B cell (primary cell): ENCODE results near the gene AFDN. TPM values are rescaled to one million over a fixed set of nuclear protein-coding genes. Genes with fewer than 3 reads are reported as not detected.

Experiments
- ATAC-seq: fragments of 200-7000 bp; cut with Tn5 transposase; one replicate; pipeline ENCODE4 v1.10.0; 2021; ENCODE audit warnings: low read depth, mild to moderate bottlenecking, moderate number of reproducible peaks, moderate library complexity
- CTCF ChIA-PET: fragments of 350-600 bp; sonication (Branson Sonifier 250); formaldehyde crosslinking; loops from one replicate; lab custom pipeline; 2021; ENCODE audit warnings: antibody characterized with exemption, inconsistent platforms; lab: Charles Lee
- POLR2A ChIA-PET: fragments of 350-600 bp; sonication (Branson Sonifier 250); formaldehyde crosslinking; loops from one replicate; lab custom pipeline; 2021; ENCODE audit warnings: antibody characterized with exemption; lab: Charles Lee
- DNase-seq: peaks from one replicate; pipeline ENCODE4 v3.0.0; 2013
- H2AFZ ChIP-seq: 2 replicates; pipeline ENCODE4 v1.6.1; 2012; ENCODE audit warnings: mild to moderate bottlenecking, low read depth, low read length; ENCODE audit not compliant: insufficient read depth, poor library complexity, severe bottlenecking
- H3K27ac ChIP-seq, 2 donors: 1 replicate in 1 of 2; 2 replicates in 1 of 2; pipeline ENCODE4 v1.5.1; 2012 to 2013; ENCODE audit warnings: low read length in 2 of 2, mild to moderate bottlenecking in 2 of 2, moderate library complexity in 1 of 2
- H3K27me3 ChIP-seq, 4 experiments: fragments of 200-600 bp in 1 of 4; sonication (generic) in 1 of 4; replicated peaks in 1 of 4; 1 replicate in 2 of 4; 2 replicates in 2 of 4; pipeline versions ENCODE4 v1.6.1 to v1.7.0; 2013 to 2016; ENCODE audit warnings: low read length in 3 of 4, mild to moderate bottlenecking in 2 of 4, mixed read lengths in 1 of 4, moderate library complexity in 1 of 4; ENCODE audit not compliant: insufficient read depth in 4 of 4, control insufficient read depth in 3 of 4; ENCODE audit errors: control extremely low read depth in 1 of 4
- H3K36me3 ChIP-seq, 2 experiments: replicated peaks in 1 of 2; 1 replicate in 1 of 2; 2 replicates in 1 of 2; pipeline versions ENCODE4 v1.6.1 to v1.7.1; 2013; ENCODE audit warnings: low read length in 1 of 2; ENCODE audit not compliant: insufficient read depth in 2 of 2, control insufficient read depth in 1 of 2; ENCODE audit errors: control extremely low read depth in 1 of 2, extremely low read depth in 1 of 2
- H3K4me1 ChIP-seq, 2 donors: fragments of 200-600 bp in 1 of 2; sonication (generic) in 1 of 2; 1 replicate in 1 of 2; 2 replicates in 1 of 2; pipeline versions ENCODE4 v1.5.1 to v1.6.1; 2013 to 2017; ENCODE audit warnings: low read length in 2 of 2; ENCODE audit not compliant: control insufficient read depth in 2 of 2, insufficient read depth in 2 of 2
- H3K4me2 ChIP-seq: replicated peaks from 2 replicates; pipeline ENCODE3; 2012; ENCODE audit warnings: mild to moderate bottlenecking, low read depth, low read length; ENCODE audit not compliant: poor library complexity, severe bottlenecking
- H3K4me3 ChIP-seq, 5 experiments: fragments of 200-600 bp in 1 of 5; sonication (generic) in 1 of 5; 1 replicate in 3 of 5; 2 replicates in 2 of 5; pipeline versions ENCODE4 v1.5.1 to v1.7.0; 2011 to 2016; ENCODE audit warnings: low read length in 4 of 5, mild to moderate bottlenecking in 4 of 5, low read depth in 2 of 5, control low read depth in 1 of 5, moderate library complexity in 1 of 5; ENCODE audit not compliant: insufficient read depth in 1 of 5; ENCODE audit errors: control extremely low read depth in 1 of 5, extremely low read depth in 1 of 5
- H3K79me2 ChIP-seq: fragments of 200-600 bp; sonication (generic); one replicate; pipeline ENCODE4 v1.6.0; 2016; ENCODE audit warnings: low read length; ENCODE audit not compliant: control insufficient read depth, insufficient read depth
- H3K9ac ChIP-seq: fragments of 200-600 bp; sonication (generic); 2 replicates; pipeline ENCODE4 v1.6.1; 2017; ENCODE audit warnings: mild to moderate bottlenecking, low read length, moderate library complexity
- H3K9me3 ChIP-seq, 3 donors: one replicate each; pipeline versions ENCODE4 v1.6.1 to v1.7.1; 2013; ENCODE audit warnings: low read length in 2 of 3; ENCODE audit not compliant: control insufficient read depth in 2 of 3, insufficient read depth in 1 of 3; ENCODE audit errors: control extremely low read depth in 1 of 3
- H4K20me1 ChIP-seq: 2 replicates; pipeline ENCODE4 v1.6.0; 2012; ENCODE audit warnings: mild to moderate bottlenecking, low read length; ENCODE audit not compliant: insufficient read depth, control insufficient read depth, poor library complexity, severe bottlenecking
- H3K27ac Mint-ChIP-seq: one replicate; pipeline ENCODE4 v1.8.0; 2021; ENCODE audit warnings: mixed read lengths
- H3K27me3 Mint-ChIP-seq: one replicate; pipeline ENCODE4 v1.8.0; 2021; ENCODE audit warnings: mixed read lengths
- H3K4me1 Mint-ChIP-seq: one replicate; pipeline ENCODE4 v1.8.0; 2021; ENCODE audit warnings: mixed read lengths
- H3K4me3 Mint-ChIP-seq: one replicate; pipeline ENCODE4 v1.8.0; 2021; ENCODE audit warnings: mixed read lengths
- H3K9me3 Mint-ChIP-seq: one replicate; pipeline ENCODE4 v1.8.0; 2022; ENCODE audit warnings: mixed read lengths; ENCODE audit not compliant: insufficient read depth
- CTCF ChIP-seq: fragments of 200-600 bp; IDR thresholded peaks from one replicate; pipeline ENCODE4 v1.8.0; 2022; ENCODE audit warnings: antibody characterized with exemption, mild to moderate bottlenecking
- EZH2 ChIP-seq: IDR thresholded peaks from 2 replicates; pipeline ENCODE4 v1.6.1; 2012; ENCODE audit warnings: borderline replicate concordance, low read depth, mild to moderate bottlenecking, moderate library complexity, low read length; ENCODE audit not compliant: insufficient read depth, poor library complexity, severe bottlenecking
- WGBS: methylation state at CpG from one replicate; pipeline ENCODE4 v1.1.5; 2013; ENCODE audit warnings: missing lambda C conversion rate; ENCODE audit not compliant: insufficient coverage; 5-methylcytosine and 5-hydroxymethylcytosine counted together
- intact Hi-C: fragments of 100-400 bp; cut with micrococcal nuclease; formaldehyde crosslinking; loops from one replicate; pipeline ENCODE4 v1.10.0; 2022
- polyA plus RNA-seq: library from polyadenylated mRNA; depleted of rRNA; stranded (reverse); fragments of >200 nt; gene quantifications from 2 replicates; pipeline ENCODE4 v1.2.3, GENCODE V29; 2012
- total RNA-seq, 2 donors: library from RNA; stranded (reverse); fragments of 120-200 nt in 1 of 2; gene quantifications; 1 replicate in 1 of 2; 2 replicates in 1 of 2; pipeline versions ENCODE4 v1.2.3 to v1.2.4, GENCODE V29; 2013 to 2022

AFDN gene
- total and polyA plus RNA-seq, 2 donors (not counting 1 experiment from before 2014, with no cell fraction given): 15.4 to 70.5 TPM

- WGBS: 98% methylated on average over 9 of the region's 10 CpGs
- no peak for TF ChIP-seq CTCF
- TF ChIP-seq EZH2: no peak
- H3K4me1 Mint-ChIP-seq: no peaks in the 10 kb centered on the region
These were observed 88.4 kb downstream of the AFDN start for GRCh38 chr6:167915139-167915538.

GRCh38 chr6:167917551-167918154, 90.9 kb downstream of the AFDN start:
- Histone ChIP-seq H3K27me3 (no peaks in the 10 kb centered on the region), H3K27ac (no peak overlapping the region), H3K36me3 (peaks cover 0 to 6% of the 10 kb centered on the region in 2 experiments), H3K4me1 (no peaks in the 10 kb centered on the region), H2AFZ (no peak overlapping the region), H3K9ac (no peak overlapping the region), H3K79me2 (no peaks in the 10 kb centered on the region), H4K20me1 (no peaks in the 10 kb centered on the region), H3K4me2 (no peak overlapping the region), H3K9me3 (no peaks in the 10 kb centered on the region), H3K4me3 (no peak overlapping the region)
- DNase-seq (no peak), ATAC-seq (no peak)
- Mint-ChIP-seq H3K4me3 (no peak overlapping the region), H3K27ac (no peak overlapping the region), H3K4me1 (no peaks in the 10 kb centered on the region), H3K9me3 (no peaks in the 10 kb centered on the region), H3K27me3 (no peaks in the 10 kb centered on the region)
- intact Hi-C loops: no loop called here
- WGBS: no CpG with 5 or more reads among the region's 2 CpGs
- CTCF ChIA-PET: no interaction called here
- TF ChIP-seq CTCF (no peak), EZH2 (no peak)
- POLR2A ChIA-PET: no interaction called here

More at GRCh38 chr6:167915139-167915538, 88.4 kb downstream of the AFDN start:
- DNase-seq: no peak
- no peak overlapping the region for H3K27ac ChIP-seq
- CTCF ChIA-PET: no interaction called here
- H3K4me3 Mint-ChIP-seq: no peak overlapping the region
- H3K79me2 ChIP-seq: no peaks in the 10 kb centered on the region
- no peak for ATAC-seq
- intact Hi-C loops: no loop called here
- no peaks in the 10 kb centered on the region for H3K4me1 ChIP-seq
- no peaks in the 10 kb centered on the region for H4K20me1 ChIP-seq
- POLR2A ChIA-PET: no interaction called here
- H3K9me3 Mint-ChIP-seq: no peaks in the 10 kb centered on the region
- H3K36me3 ChIP-seq: peaks cover 0 to 3% of the 10 kb centered on the region in 2 experiments
- no peak overlapping the region for H2AFZ ChIP-seq
- no peaks in the 10 kb centered on the region for H3K27me3 ChIP-seq
- no peak overlapping the region for H3K4me2 ChIP-seq
- H3K9me3 ChIP-seq: no peaks in the 10 kb centered on the region
- H3K27me3 Mint-ChIP-seq: no peaks in the 10 kb centered on the region
- no peak overlapping the region for H3K9ac ChIP-seq
- no peak overlapping the region for H3K4me3 ChIP-seq
- H3K27ac Mint-ChIP-seq: no peak overlapping the region
